Mesendoderm (in vitro differentiated cells): ENCODE data around the gene VENTX.

Experiments
- DNase-seq: peaks from one replicate; pipeline ENCODE4 v3.0.0; 2013
- H2AK5ac ChIP-seq: 2 replicates; pipeline ENCODE4 v1.6.1; 2013; ENCODE audit warnings: low read length, inconsistent platforms
- H2BK120ac ChIP-seq: 2 replicates; pipeline ENCODE4 v1.6.1; 2013; ENCODE audit warnings: low read depth, mild to moderate bottlenecking, low read length, moderate library complexity, mixed read lengths
- H2BK15ac ChIP-seq: replicated peaks from 2 replicates; pipeline ENCODE4 v1.6.1; 2013; ENCODE audit warnings: low read depth, mild to moderate bottlenecking, moderate library complexity
- H2BK5ac ChIP-seq: 2 replicates; pipeline ENCODE4 v1.6.1; 2013; ENCODE audit warnings: low read length, inconsistent platforms
- H3K18ac ChIP-seq: 2 replicates; pipeline ENCODE4 v1.6.1; 2013; ENCODE audit warnings: mild to moderate bottlenecking, low read length, mixed read lengths
- H3K23ac ChIP-seq: one replicate; pipeline ENCODE4 v1.6.1; 2013; ENCODE audit warnings: low read length
- H3K27ac ChIP-seq: 2 replicates; pipeline ENCODE4 v1.5.1; 2013; ENCODE audit warnings: low read depth, mild to moderate bottlenecking, inconsistent platforms, low read length, moderate library complexity
- H3K27me3 ChIP-seq: 2 replicates; pipeline ENCODE4 v1.6.1; 2013; ENCODE audit warnings: low read length, control low read depth, mild to moderate bottlenecking, inconsistent platforms; ENCODE audit not compliant: insufficient read depth, poor library complexity
- H3K36me3 ChIP-seq: 2 replicates; pipeline ENCODE4 v1.6.1; 2013; ENCODE audit warnings: low read length, inconsistent platforms; ENCODE audit not compliant: control insufficient read depth, insufficient read depth
- H3K4ac ChIP-seq: one replicate; pipeline ENCODE4 v1.6.1; 2013; ENCODE audit warnings: low read depth, mild to moderate bottlenecking, low read length, moderate library complexity
- H3K4me1 ChIP-seq: 2 replicates; pipeline ENCODE4 v1.6.1; 2013; ENCODE audit warnings: low read depth, low read length, inconsistent platforms; ENCODE audit not compliant: control insufficient read depth
- H3K4me2 ChIP-seq: 2 replicates; pipeline ENCODE4 v1.6.1; 2013; ENCODE audit warnings: low read length
- H3K4me3 ChIP-seq: 2 replicates; pipeline ENCODE4 v1.5.1; 2013; ENCODE audit warnings: mild to moderate bottlenecking, low read length
- H3K56ac ChIP-seq: one replicate; pipeline ENCODE4 v1.6.1; 2013; ENCODE audit warnings: low read length
- H3K79me1 ChIP-seq: 2 replicates; pipeline ENCODE4 v1.6.1; 2013; ENCODE audit warnings: low read length, inconsistent platforms
- H3K79me2 ChIP-seq: 2 replicates; pipeline ENCODE4 v1.6.1; 2013; ENCODE audit warnings: mild to moderate bottlenecking, low read length; ENCODE audit not compliant: control insufficient read depth, insufficient read depth
- H3K9ac ChIP-seq: 2 replicates; pipeline ENCODE4 v1.6.1; 2013; ENCODE audit warnings: low read length, inconsistent platforms
- H4K5ac ChIP-seq: one replicate; pipeline ENCODE4 v1.6.1; 2013; ENCODE audit warnings: low read length
- H4K8ac ChIP-seq: one replicate; pipeline ENCODE4 v1.6.1; 2013; ENCODE audit warnings: low read depth, mild to moderate bottlenecking, control low read depth, low read length, moderate library complexity
- WGBS: extraction: QIAGEN DNeasy Blood & Tissue Kit; methylation state at CpG from one replicate; pipeline ENCODE4 v1.1.7; 2013; ENCODE audit warnings: low lambda C conversion rate, missing lambda C conversion rate; ENCODE audit not compliant: insufficient coverage; ENCODE audit errors: extremely low coverage; 5-methylcytosine and 5-hydroxymethylcytosine counted together

The VENTX gene

GRCh38 chr10:133287832-133288500 is 50.3 kb downstream of the VENTX start:
- Histone ChIP-seq H3K18ac (no peak overlapping the region), H3K79me2 (no peaks in the 10 kb centered on the region), H2AK5ac (no peak overlapping the region), H3K23ac (no peak overlapping the region), H2BK5ac (no peak overlapping the region), H3K56ac (no peak overlapping the region), H3K4ac (no peak overlapping the region), H3K79me1 (no peaks in the 10 kb centered on the region), H3K4me1 (no peaks in the 10 kb centered on the region), H4K8ac (no peak overlapping the region), H3K36me3 (peaks cover 9% of the 10 kb centered on the region), H2BK15ac (no peak overlapping the region), H3K4me3 (no peak overlapping the region), H3K27ac (no peak overlapping the region), H3K4me2 (no peak overlapping the region), H4K5ac (no peak overlapping the region), H3K9ac (no peak overlapping the region), H2BK120ac (no peak overlapping the region), H3K27me3 (no peaks in the 10 kb centered on the region)
- WGBS, result no CpG with 5 or more reads among the region's 46 CpGs
- no peak for DNase-seq

DNA sequence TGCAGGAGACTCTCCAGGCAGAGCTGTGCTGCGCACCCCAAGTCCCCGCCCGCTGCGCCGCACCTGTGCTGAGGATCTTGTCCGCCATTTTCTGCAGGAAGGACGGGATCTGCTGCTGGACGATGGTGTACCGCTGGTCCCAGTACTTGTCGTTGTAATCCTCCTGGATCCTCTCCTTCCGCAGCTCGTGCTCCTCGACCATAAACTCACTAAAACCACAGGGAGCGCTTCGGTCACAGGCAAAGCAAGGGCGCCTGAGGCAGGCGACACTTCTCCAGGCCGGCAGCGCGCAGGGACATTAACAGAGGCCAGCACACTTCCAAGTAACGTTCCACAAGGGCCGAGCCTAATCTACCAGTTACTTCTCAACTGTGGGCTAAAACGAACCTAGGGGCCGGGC is 52.1 kb downstream of the VENTX start:
- H2BK15ac ChIP-seq, result no peak overlapping the region
- no peak overlapping the region for H4K8ac ChIP-seq
- no peak overlapping the region for H3K23ac ChIP-seq
- no peak overlapping the region for H3K9ac ChIP-seq
- H3K79me2 ChIP-seq, result no peaks in the 10 kb centered on the region
- H3K36me3 ChIP-seq, result peaks cover 3% of the 10 kb centered on the region
- H3K4me3 ChIP-seq, result no peak overlapping the region
- H3K27me3 ChIP-seq, result no peaks in the 10 kb centered on the region
- no peak overlapping the region for H4K5ac ChIP-seq
- H3K4ac ChIP-seq, result no peak overlapping the region
- H2BK5ac ChIP-seq, result no peak overlapping the region
- no peak overlapping the region for H2AK5ac ChIP-seq
- no CpG with 5 or more reads among the region's 24 CpGs for WGBS
- no peaks in the 10 kb centered on the region for H3K79me1 ChIP-seq
- H2BK120ac ChIP-seq, result no peak overlapping the region
- H3K56ac ChIP-seq, result no peak overlapping the region
- DNase-seq, result no peak
- H3K27ac ChIP-seq, result no peak overlapping the region
- H3K4me2 ChIP-seq, result no peak overlapping the region
- H3K18ac ChIP-seq, result no peak overlapping the region
- no peaks in the 10 kb centered on the region for H3K4me1 ChIP-seq
